Hepatic stellate cell (primary cell): ENCODE measurements around the gene GPR50.

Source experiments
- DNase-seq: peaks from one replicate; pipeline ENCODE4 v3.0.0; 2011; ENCODE audit warnings: low spot score

GPR50 gene

DNA sequence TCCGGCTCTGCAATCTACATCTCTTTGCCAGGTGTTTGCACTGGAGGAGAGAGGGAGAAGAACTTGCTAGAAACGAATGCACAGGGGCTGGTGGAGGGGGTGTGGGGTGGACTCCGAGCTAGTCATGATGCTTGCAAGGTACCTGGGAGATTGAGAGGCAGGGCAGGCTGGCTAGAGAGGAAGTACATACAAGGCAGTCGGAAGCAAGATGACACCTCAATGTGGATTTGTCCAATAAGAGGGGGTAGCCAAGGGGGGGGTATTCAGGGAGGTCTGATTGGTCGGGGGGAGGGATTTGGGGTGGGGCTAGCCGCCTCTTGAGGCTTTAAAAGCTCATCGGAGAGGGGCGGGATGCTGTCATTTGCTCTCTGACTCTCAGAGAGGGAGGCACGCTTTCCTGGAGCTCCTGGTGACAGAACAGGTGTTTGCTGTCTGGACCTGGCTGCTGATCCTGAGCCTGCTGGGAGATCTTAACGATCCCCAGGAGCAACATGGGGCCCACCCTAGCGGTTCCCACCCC lies at the start of gene GPR50:
TSS of gene GPR50 (plus strand) at position 354 of the 520 bp plus-strand sequence. CDS start at position 492, 138 bp downstream.
- DNase-seq, result no peak

DNA sequence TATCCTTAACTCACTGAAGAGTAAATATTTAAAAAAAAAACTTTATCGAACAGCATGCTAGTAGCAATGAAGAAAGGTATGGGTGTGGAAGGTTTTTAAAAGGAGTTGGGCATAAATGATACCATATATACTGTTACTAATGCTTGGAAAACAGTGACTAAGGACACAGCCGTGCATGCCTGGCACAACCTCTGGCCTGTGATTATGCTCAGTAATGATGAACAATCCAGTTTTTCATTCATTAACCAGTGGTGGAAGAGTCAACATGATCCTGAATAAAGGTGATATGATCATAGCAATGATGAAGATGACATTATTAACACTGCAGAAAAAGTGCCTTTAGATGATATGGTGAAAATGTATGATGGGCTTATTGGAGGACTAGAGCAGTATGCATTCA lies 43.9 kb upstream of the GPR50 start:
- no peak for DNase-seq

DNA sequence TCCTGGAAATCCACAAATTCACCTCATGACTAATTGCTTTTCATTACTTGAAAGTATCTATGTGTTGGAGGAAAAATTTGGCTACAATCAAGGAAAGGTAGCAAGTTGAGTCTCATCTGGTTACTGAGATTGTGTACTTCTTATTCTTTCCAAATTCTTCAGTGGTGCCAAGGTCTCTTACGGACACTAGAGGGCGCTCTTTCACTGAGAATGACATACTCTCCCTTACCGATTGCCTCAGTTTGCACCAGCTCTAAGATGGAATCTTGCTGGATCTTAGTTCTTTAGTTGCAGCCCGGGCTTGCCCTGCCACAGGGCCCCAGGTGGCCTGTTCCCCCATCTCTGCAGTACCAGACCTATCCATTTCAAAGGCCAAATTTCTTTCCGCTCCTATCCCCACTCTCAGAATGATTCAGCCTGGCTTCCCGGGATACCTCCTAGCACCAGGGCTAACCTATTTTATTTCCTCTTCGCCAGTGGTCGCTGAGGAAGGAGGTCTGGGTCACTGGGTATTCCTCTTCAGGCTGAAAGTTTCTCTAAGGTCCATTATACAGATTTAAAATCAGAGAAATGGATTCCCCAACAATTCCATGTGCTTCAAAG lies 24.6 kb upstream of the GPR50 start:
- DNase-seq, result peak; percentile 22

DNA sequence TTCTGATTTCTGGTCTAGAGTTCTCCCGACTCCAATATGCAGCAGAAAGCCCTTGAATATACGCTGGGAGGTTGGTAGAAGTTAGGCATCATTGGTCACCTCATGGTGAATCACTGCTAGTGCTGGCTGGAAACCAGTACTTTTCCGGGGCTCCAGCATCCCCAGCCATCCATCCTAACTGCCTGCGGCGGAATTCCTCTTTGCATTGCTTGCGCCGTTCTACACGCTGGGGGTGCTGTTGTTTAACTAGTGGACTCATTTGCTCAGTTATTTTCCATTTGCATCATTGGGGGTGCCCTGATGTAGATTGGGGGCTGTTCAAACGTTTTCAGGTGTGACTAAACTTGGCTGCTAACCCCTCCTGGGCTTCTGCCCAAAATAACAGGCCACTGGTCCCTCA lies 23.3 kb upstream of the GPR50 start:
- DNase-seq, result no peak

DNA sequence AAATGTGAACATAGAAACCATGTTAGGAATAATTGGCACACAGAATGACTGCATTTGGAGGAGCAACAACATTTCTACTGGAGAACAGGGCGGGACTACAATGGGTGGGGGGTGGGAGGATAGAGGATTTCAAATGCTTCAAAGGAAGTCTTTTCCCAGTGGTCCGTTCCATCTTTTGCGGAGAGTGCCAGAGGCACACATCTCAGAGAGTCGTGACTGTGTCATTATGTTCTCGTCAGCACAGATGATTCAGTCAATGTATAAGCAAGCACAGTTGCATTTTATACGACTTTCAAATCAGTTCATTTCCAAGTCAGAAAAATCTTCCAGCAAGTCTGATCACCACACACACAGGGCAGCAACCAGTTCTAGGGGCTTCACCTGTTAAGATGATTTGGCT lies 22.7 kb upstream of the GPR50 start:
- DNase-seq, result no peak

DNA sequence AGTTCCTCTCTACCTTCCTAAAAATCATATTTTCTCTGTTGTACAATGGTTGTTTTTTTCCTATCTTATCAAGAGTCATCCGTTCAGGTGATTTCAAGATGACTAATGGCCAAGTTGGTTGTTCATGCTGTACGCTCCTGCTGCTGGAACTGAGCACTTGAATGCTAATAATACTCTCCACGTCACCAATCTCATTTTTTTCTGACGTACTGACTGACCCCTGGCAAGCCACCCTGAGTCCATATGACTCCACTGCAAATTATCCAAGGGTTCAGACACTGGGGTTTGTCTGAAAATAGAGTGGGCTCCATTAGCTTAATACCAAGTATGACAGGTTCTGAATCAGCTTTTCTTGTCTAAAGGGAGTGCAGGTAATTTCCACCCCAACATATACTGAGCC lies 21.1 kb upstream of the GPR50 start:
- no peak for DNase-seq

DNA sequence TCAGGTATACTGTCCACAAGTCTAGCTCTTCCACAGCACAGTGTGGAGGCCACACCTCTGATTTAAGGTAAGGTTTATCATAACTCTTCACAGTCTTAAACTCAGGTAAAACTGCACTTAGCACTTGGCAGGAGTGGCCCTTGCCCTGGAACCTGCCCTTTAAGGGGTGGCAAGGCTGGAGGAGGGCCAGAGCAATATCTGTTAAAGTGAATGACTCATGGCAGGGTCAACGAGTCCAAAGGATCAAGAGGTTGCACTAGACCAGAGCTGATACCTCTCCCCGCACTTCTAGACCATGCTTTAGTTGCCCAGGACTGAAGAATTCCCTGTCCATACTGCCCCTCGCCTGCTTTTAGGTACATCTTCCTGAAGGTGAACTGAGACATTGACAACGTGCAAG lies 14.7 kb upstream of the GPR50 start:
- DNase-seq, result no peak

DNA sequence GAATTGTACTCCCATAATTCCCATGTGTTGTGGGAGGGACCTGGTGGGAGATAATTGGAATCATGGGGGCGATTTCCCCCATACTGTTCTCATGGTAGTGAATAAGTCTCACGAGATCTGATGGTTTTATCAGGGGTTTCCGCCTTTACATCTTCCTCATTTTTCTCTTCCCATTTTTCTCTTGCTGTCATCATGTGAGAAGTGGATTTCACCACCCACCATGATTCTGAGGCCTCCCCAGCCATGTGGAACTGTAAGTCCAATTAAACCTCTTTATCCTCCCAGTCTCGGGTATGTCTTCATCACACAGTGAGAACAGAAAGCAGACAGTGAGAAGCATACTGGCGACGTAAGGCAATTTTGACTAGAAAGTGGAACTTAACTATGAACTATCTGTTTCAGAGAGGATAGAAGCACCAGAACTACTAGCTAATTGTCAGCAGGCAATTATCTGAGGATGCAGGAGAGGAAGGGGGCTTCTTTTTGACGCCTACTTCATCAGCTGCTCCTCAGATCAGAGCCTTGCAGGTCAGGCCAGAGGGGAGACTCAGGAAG lies 8.5 kb upstream of the GPR50 start:
- DNase-seq, result no peak

DNA sequence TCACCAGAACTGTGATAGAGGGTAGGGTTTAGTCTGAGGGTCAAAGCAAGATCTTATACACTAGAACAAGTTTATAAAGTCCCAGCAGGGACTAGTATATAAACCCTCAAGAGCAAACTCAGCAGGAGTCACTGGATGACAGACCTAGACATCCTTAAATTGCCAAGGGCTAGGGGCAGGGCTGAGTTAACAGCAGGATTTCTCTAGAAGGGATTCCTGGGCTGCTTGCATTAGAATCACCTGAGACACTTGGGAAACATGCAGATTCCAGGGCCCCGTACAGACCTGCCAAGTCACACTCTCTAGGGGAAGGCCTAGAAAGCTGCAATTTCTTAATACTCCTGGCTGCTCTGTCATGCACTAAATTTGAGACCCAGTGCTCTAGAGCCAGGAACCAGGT lies 6.6 kb upstream of the GPR50 start:
- DNase-seq, result no peak

DNA sequence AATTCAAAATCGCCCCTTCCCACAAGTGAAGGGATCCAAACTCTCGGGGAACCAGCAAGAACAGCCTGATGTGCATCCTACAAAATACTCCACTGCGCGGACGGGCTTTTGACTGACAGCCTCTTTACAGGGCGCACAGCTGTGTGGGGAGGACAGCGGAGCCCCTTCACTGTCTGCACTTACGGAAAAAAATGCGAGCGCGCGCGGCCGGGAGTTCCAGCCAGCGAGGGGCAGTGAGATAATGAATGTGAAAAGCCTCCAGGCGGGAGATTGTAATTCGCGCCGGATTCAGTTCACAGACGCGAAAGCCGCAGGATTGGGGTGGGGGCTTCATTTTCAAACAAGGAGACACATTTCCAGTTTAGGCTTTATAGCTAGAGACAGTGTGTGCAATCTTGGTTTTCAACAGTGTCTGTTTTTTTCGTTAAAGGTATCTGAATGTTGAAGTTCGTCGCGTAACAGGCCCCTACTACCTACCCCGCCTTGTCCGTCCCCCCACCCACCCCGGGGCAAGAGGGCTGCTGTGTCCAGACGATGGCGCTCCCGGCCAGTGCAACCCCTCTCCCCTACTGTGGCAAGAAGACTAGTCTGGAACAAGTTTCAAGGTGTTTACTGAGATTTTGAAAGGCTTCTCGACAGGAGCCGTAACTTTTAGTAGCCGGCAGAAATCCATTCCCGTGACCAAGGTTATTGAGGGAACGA lies 1.7 kb upstream of the GPR50 start:
- DNase-seq, result no peak

DNA sequence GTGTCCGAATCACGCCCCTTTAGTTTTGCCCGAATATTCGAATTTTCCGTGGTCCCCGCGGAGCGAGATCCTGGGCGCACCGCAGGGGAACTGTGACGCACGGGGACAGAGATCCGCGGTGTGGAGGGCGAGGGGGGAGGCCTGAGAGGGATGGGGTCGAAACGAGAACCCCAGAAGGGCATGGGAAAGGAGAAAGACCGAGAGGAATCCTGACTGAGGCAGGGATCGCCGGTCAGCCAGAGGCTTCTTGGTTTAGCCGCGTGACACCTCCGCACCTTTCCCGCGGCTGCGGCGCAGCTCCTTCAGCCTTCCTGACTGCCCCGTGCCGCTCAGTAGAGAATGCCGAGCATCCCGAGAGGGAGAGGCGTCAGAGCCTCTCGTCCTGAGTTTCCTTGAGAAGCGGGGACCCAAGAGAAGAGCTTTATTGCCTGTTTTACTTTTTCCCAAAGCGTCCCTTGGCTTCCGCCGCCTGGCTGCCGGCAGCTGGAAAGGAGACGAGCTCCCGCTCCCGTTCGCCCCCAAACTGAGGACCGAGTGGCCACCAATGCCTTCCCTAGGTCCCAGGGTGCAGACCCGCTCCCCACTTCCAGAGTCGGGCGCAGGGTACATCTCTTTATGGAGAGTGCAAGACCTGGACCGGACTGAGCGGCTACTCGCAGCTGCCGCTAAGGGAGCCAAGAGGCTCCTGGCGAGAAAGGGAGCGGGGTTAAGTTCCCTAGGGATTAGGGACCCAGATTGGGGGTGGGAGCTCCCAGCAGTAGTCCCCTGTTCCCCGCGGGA lies 911 bp upstream of the GPR50 start:
- DNase-seq, result no peak

DNA sequence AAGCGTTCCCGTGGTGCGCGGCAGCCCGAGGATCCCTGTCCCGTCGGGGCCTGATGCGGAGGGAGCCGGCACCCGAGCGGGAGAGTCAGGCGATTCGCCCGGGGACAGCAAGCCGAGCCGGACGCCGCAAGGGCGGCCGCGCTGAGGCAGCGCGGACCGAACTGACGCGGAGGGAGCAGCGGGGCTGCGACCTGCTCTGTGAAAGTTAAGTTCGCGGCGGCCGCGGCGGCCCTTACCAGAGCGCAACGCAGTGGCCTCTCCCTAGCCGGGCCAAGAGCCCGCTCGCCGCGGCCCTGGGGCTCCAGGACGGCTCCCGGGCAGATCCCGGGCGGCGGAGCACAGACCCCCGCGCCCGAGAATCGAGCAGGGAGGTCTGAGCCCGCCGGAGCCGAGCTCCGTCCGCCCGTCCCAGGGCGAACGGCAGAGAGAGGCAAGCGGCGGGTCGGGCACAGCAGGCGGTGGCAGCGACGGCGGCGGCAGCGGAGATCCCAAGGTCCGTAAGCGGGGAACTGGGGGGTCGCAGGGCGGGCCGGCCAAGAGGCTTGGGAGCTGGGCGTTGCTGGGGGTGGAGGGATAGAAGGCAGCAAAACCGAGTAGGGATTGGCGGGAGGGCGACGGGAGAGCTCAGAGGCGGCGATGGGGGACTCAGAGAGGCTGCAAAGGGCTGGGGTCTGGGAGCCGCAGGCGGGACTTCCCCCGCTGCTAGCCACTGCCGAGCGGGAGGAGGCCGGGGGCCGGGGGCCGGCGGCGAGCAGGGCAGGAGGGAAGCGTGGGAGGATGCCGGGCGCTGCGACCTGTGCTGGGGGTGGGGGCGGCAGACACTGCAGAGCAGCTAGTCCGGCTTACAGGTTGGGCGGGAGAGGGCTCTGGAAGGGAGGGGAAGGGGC lies 1.0 kb downstream of the GPR50 start:
- DNase-seq, result no peak

DNA sequence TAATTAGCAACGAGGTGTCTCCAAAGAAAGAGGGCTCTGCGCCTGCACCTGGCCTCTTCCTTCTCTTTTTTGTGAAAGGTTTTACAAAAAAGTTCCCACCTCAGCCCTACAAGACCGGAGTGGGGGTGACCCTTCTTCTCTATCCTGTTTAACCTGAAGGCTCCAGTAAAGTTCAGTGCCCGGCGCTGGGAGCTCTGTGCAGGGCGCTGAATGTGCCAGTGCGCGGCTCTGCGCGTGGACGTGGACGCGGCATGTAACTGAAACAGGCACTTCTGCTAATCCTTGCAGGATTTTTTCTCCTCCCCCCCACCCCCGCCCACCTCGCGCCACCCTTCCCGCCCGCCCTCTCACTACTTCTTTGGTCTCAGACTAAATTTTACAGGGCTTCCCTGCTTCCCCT lies 2.4 kb downstream of the GPR50 start:
- no peak for DNase-seq

DNA sequence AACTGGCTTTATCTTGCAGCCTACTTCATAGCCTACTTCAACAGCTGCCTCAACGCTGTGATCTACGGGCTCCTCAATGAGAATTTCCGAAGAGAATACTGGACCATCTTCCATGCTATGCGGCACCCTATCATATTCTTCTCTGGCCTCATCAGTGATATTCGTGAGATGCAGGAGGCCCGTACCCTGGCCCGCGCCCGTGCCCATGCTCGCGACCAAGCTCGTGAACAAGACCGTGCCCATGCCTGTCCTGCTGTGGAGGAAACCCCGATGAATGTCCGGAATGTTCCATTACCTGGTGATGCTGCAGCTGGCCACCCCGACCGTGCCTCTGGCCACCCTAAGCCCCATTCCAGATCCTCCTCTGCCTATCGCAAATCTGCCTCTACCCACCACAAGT lies 4.0 kb downstream of the GPR50 start:
- DNase-seq, result no peak

DNA sequence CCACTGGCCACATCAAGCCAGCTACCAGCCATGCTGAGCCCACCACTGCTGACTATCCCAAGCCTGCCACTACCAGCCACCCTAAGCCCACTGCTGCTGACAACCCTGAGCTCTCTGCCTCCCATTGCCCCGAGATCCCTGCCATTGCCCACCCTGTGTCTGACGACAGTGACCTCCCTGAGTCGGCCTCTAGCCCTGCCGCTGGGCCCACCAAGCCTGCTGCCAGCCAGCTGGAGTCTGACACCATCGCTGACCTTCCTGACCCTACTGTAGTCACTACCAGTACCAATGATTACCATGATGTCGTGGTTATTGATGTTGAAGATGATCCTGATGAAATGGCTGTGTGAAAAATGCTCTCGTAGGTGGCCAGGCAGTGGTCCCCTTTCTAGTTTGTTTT lies 4.7 kb downstream of the GPR50 start:
- DNase-seq, result no peak

DNA sequence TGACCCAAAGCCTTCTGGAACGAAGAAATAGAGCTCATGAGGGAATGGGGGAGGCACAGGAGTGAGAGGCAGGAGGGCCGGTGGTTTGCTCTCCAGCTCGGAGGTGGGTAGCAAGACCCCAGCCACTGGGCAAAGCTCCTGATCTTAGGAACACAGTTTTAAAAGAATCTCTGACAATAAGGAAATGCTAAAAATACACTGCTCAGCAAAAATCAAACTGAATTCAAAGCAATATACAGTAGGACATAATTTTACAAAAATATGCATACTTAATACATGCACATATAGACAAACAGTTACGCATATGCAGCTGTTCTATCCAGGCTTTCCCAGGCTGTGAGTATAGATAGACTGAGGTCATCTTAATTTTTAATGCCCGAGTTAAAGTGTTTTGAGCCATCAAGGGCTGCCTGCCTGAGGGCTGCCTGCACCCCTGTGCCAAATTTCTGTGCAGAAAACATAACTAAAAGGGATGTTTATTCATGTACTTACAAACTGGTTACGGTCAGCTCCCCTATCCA lies 6.9 kb downstream of the GPR50 start:
- DNase-seq, result no peak

DNA sequence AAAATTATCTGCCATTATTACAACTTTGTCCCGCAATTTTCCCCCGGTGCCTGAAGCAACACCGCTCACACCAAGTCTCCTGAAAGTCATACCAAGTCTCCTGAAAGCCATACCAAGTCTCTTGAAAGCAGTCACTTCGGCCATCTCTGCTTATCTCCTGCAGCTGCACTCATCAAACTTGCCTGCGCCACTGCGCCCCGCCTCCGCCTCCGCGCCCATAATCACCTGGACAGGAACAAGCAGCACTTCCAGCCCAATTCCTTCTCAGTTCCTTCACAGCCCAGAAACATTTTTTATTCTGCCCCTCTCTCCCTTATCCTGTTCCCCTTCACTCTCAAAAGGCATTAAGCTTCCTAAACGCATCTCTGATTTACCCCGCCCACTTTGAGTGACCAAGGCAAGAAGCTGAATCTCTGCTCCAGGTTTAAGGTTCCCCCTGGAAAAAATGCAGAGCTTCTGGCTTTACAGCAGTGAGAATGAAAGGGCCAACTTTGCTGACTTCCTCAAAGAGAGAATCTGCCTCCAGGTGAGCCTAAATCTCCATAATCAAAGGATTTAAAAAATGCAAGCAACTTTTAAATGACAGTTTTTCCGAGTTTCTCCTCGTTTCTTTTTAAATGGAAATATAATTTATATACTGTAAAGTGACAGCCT lies 7.7 kb downstream of the GPR50 start:
- DNase-seq, result no peak

DNA sequence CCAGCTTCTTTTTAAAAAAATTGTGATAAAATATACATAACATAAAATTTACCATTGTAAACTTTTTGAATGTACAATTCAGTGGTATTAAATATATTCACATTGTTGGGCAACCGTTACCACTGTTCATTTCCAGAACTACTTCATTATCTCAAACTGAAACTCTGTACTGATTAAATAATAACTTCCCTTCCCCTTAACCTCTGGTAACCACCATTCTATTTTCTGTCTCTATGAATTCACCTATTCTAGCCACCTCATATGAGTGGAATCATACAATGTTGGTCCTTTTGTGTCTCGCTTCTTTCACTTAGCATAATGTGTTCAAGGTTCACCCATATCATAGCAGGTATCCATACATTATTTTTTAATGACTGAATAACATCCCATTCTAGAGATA lies 8.3 kb downstream of the GPR50 start:
- DNase-seq, result no peak

DNA sequence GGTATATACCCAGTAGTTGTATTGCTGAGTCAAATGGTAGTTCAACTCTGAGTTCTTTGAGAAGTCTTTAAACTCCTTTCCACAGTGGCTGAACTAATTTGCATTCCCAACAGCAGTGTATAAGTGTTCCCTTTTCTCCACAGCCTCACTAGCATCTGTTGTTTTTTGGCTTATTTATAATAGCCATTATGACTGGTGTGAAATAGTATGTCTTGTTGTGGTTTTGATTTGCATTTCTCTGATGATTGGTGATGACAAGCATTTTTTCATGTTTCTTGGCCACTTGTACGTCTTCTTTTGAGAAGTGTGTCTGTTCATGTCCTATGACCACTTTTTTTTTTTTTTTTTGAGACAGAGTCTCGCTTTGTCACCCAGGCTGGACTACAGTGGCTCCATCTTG lies 30.5 kb downstream of the GPR50 start:
- DNase-seq, result no peak

DNA sequence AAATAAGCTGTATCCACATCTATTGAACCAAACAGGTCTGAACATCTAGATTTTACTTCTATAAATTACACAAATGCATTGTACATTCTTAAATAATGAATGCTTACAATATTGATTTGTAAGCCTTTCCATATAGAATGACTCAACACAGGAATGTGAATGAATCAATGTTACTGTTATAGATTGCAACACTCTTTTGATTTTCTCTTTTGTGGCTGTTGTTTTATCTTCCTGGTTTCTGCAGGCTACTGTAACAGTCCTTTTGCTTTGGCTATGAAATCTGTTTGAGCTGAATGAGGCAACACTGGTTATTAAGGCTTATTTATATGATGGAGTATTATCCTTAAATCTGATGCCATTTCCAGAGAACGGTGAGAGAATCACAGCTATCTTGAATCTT lies 49.5 kb downstream of the GPR50 start:
- no peak for DNase-seq

DNA sequence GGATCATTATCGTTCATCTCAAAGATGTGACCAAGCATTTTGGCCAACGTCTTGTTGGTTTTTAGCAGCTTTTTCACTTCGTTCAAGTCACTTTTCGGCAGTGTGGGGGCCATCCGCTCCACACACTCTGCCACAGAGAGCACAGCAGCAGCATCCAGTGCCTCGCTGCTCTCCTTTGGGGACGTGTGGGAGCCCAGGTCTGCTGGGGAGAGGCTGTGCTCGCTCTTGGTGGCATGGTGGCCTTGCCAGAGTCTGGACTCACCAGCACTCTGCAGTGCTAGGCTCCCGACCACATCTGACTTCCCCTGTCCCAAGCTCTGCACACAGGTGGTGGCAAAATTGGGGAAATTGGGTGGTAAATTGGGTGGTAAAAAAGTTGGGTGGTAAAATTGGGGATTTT lies 50.6 kb downstream of the GPR50 start:
- DNase-seq, result no peak
